NT2/D1 (cell line): Measurements from ENCODE around the gene SELENOO.

Source experiments
- SUZ12 ChIP-seq: IDR thresholded peaks from 2 replicates; pipeline ENCODE4 v1.6.1; 2011; ENCODE audit not compliant: insufficient read length, insufficient read depth; ENCODE audit errors: extremely low read depth
- YY1 ChIP-seq: IDR thresholded peaks from 2 replicates; pipeline ENCODE4 v1.6.1; 2011; ENCODE audit not compliant: insufficient read length, insufficient read depth

DNA sequence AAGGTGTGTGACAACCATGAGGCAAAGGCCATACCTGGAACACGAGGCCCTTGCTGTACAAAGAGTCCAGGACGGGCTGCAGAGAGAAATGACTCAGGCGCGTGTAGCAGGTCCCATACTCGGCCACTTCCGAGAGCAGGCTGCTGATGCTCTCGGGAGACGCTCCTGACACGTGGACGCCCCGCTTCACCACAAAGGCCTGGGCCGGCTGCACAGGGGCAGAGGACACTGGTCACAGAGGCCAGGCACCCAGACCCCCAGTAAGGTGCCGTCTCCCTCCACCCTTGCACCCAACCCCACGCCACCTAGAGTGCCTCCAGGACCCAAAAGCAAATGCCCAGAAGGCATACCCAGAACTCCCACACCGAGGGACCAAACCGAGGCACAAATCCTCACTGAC, 28.6 kb downstream of the SELENOO start:
- no peak for TF ChIP-seq YY1
- TF ChIP-seq SUZ12 = no peak
